LNCaP clone FGC (cell line): Measurements from ENCODE around the gene TMEM165.
A peak's percentile ranks its signal among the peaks of the same experiment; 100 is the strongest.
"Not testable (repeated sequence)": the region's sequence is repeated elsewhere in the genome, so short reads cannot be mapped to it uniquely, and the experiment has no call there.

ENCODE experiments used
- DNase-seq: peaks from one replicate; pipeline ENCODE4 v3.0.0-alpha.2; 2011; ENCODE audit warnings: low read depth
- H3K4me3 ChIP-seq: 2 replicates; pipeline ENCODE4 v1.5.1; 2011; ENCODE audit warnings: mild to moderate bottlenecking, low read depth, low read length, control low read depth
- TF ChIP-seq, protein P1 (sequence below): IDR thresholded peaks from 2 replicates; pipeline ENCODE4 v1.5.1; 2012; ENCODE audit warnings: mild to moderate bottlenecking; ENCODE audit not compliant: control insufficient read depth, insufficient read depth; ENCODE audit errors: extremely low read depth

TMEM165 gene, protein sequence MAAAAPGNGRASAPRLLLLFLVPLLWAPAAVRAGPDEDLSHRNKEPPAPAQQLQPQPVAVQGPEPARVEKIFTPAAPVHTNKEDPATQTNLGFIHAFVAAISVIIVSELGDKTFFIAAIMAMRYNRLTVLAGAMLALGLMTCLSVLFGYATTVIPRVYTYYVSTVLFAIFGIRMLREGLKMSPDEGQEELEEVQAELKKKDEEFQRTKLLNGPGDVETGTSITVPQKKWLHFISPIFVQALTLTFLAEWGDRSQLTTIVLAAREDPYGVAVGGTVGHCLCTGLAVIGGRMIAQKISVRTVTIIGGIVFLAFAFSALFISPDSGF

DNA sequence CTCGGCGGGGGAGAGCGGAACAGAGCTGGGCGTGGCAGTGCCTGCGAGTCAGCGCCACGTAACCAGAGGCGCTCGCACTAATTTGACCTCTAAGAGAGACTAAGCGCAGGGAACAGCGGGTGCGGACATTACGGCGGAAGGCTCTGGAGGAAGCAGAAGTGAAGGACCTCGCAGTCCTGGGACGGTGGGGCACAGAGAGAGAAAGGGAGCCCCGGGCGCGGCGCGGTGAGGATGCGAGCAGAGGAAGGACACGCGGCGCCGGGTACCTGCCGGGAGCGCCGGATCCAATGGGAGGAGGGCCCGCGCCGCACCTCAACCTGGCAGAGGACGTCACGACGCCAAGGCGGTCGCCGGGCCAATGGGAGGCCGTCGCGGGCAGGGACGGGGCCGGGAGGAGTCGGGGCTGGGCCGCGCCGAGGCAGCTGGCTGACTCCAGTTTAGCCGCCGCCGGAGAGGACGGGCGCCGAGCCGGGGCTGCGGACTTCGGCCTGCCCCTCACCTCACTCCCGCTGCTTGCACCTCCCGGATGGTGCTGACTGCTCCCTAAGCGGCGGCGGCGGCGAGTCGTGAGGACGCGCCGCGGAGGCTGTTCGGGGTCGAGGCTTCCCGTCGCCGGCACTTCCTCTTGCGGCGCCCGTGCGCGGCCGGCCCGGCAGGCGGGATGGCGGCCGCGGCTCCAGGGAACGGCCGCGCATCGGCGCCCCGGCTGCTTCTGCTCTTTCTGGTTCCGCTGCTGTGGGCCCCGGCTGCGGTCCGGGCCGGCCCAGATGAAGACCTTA, at the start of gene TMEM165:
Gene TMEM165, plus strand, starts transcription at position 429 of the 779 bp plus-strand sequence. Its CDS starts 233 bp downstream, at position 662.
- TF ChIP-seq, protein P1, sequence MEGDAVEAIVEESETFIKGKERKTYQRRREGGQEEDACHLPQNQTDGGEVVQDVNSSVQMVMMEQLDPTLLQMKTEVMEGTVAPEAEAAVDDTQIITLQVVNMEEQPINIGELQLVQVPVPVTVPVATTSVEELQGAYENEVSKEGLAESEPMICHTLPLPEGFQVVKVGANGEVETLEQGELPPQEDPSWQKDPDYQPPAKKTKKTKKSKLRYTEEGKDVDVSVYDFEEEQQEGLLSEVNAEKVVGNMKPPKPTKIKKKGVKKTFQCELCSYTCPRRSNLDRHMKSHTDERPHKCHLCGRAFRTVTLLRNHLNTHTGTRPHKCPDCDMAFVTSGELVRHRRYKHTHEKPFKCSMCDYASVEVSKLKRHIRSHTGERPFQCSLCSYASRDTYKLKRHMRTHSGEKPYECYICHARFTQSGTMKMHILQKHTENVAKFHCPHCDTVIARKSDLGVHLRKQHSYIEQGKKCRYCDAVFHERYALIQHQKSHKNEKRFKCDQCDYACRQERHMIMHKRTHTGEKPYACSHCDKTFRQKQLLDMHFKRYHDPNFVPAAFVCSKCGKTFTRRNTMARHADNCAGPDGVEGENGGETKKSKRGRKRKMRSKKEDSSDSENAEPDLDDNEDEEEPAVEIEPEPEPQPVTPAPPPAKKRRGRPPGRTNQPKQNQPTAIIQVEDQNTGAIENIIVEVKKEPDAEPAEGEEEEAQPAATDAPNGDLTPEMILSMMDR, result no peak
- peak within 1 kb of the TSS; percentile 61 for H3K4me3 ChIP-seq
- DNase-seq, result peak; percentile 62

- peak within 1 kb of the TSS; percentile 68 for H3K4me3 ChIP-seq
- no peak for DNase-seq
- TF ChIP-seq, protein P1, result peak; percentile 81
Measured at GRCh38 chr4:55345980-55346850, 49.5 kb upstream of the TMEM165 start, which contains the start of gene SRD5A3. TSS of gene SRD5A3 (plus strand) at chr4:55346242. CDS start at chr4:55346337, 95 bp downstream.

DNA sequence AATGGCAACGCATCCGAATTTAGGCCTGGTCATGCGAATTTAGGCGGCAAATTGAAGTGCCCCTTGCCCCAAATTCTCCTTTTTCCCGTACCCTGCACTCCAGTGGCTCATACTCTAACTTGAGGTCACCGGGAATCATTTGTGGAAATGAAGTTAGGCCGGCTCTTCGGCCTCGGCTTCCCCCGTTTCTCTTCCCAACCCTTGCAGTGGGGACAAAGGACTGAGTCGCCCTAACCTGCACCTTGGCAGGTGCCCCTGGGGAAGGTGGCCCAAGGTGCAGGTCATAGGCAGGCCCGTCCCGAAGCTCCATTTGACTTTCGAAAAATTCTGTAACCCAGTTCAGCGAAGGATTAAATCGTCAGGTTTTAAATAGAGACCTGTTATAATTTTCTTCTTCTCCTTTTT, 48.9 kb upstream of the TMEM165 start:
- TF ChIP-seq, protein P1, result no peak
- H3K4me3 ChIP-seq, result peak overlapping the region; percentile 68
- DNase-seq, result no peak

DNA sequence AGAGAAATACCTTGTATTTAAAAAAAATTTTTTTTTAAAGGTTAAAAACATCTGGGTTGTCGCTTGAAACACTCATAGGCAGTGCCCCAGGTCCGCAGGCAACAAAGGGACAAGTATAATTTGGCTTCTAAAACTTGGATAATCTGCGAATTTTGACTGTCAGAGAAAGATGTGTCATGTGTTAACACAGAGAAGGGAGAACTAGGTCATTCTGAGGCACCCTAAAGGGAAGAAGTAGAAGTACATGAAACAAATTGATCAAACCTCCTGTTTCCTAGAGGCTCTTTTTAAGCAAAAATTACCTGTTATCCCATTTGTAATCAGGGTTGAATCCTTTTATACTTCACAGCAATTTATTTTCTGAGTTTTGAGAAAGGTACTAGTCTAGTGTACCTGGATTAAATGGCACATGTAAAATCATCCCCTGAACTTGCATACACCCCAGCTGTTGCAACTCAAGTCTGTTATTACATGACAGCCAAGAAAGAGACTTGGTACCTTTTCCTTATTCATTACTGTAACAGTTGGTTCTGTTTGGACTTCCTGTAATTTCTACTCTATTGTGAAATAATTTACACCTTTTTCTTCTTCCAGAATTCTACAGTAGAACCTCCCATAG, 48.0 kb upstream of the TMEM165 start:
- DNase-seq, result no peak
- H3K4me3 ChIP-seq, result peak overlapping the region; percentile 68; the same call in 1 of the 2 replicates
- TF ChIP-seq, protein P1, result no peak

- TF ChIP-seq, protein P1, result no peak
- H3K4me3 ChIP-seq, result no peak overlapping the region
- no peak for DNase-seq
Measured at GRCh38 chr4:55348466-55348865, 47.3 kb upstream of the TMEM165 start.

DNA sequence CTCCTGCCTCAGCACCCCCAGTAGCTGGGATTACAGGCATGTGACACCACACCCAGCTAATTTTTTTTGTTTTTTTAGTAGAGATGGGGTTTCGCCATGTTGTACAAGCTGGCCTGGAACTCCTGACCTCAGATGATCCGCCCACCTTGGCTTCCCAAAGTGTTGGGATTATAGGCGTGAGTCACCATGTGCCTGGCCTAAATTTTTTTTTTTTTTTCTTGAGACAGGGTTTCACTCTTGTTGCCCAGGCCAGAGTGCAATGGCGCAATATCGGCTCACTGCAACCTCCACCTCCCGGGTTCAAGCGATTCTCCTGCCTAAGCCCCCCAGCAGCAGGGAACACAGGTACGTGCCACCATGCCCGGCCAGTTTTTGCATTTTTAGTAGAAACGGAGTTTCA, 44.9 kb upstream of the TMEM165 start:
- DNase-seq, H3K4me3 ChIP-seq: not testable (repeated sequence)
